GM12872 (cell line): Measurements from ENCODE around the gene WDR48.

ENCODE experiments used
- CTCF ChIP-seq: IDR thresholded peaks from 3 replicates; pipeline ENCODE4 v1.5.1; 2011; ENCODE audit warnings: low read depth, mild to moderate bottlenecking, low read length, moderate library complexity; ENCODE audit not compliant: insufficient read depth

The WDR48 gene

DNA sequence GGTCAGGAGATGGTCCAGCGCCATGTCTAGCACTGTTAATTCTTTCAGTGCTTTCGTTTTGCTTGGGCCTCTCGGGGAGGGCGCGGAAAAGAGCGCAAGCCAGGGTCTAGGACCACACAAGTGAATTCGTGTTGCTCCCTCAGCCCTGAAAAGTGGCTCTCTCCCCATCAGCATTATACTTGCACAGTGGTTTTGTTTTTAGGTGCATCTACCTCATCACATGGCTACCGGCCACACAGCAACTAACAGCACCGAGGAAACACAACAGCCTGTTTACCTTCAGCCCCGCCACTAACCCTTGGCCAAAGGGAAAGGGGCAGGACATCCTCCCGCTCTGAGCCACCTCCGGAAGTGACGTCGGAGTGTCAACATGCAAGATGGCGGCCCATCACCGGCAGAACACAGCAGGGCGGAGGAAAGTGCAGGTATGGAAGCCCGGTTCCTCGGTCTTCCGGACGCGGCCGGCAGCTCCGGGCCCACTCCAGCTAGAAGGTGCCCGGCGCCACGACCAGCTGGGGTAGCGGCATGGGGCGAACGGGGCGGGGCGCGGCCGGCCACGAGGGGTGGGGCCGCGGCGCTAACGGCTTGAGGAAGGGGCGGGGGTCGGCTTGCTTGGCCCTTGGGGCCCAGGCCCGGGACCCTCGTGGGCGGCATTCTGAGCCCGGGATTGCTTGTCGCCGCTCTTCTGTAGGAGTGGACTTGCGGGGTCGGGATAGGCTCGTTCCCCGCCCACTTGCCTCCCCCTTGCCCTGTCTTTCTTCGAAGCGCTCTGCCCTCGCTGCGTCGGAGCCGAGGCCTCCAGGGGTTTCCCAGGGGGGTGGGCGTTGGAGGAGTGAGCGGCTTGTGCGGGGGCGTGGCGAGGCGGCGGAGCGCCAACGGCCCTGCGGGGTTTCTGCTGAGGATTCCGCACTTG lies at the start of gene WDR48, which contains the start of gene SCN11A:
Gene WDR48, plus strand, starts transcription at position 368 of the 913 bp plus-strand sequence. Its CDS starts 10 bp downstream, at position 378.
Gene SCN11A, minus strand, starts transcription at position 296 of the 913 bp plus-strand sequence. CDS start 101,582 bp downstream, outside the sequence.
- TF ChIP-seq CTCF = no peak

- no peak for TF ChIP-seq CTCF
Measured at GRCh38 chr3:39005295-39005694, 46.5 kb upstream of the WDR48 start.

- no peak for TF ChIP-seq CTCF
Measured at GRCh38 chr3:39011191-39011736, 40.6 kb upstream of the WDR48 start.

DNA sequence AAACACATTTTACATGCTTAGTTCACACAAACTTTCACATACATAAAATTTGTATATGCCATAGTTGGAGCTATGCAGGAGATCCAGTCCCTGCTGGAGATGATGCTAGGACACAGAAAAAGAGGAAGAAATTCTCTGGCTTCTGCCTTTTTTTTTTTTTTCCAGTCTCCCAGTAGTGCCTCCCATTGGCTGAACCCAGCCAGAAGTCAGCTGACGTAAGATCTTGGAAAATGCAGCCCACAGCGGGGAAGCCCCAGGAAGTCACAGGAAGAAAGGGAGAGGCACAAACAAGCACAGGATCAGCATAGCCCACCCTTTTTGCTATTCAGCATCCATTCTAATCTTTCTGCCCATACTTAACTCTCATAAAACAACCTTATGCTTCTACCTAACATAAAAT lies 38.5 kb upstream of the WDR48 start:
- TF ChIP-seq CTCF = no peak

GRCh38 chr3:39013921-39014509 lies 37.8 kb upstream of the WDR48 start:
- TF ChIP-seq CTCF = no peak

- no peak for TF ChIP-seq CTCF
Measured at GRCh38 chr3:39015418-39015817, 36.4 kb upstream of the WDR48 start.

DNA sequence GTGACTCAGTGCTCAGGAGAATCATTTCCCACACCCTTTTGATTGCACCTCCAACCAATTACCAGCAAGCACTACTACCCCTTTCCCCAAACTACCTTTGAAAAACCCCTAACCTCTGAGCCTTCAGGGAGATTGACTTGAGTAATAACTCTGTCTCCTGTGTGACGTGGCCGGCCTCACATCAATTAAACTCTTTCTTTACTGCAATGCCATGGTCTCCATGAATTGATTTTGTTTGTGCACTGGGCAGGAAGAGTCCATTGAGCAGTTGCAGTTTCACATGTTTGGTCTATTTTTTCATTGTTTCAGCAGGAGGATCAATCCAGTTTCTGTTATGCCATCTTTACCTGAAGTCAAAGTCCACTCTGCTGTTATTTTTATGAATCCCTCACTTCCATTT lies 32.5 kb upstream of the WDR48 start:
- TF ChIP-seq CTCF = no peak
